Tibial artery (tissue), 4 donors: Measurements from ENCODE around the gene TMCC2.

Experiments
- DNase-seq, 2 donors: peaks; one replicate each; pipeline ENCODE4 v3.0.0-alpha.2; 2019
- H3K27ac ChIP-seq, 2 donors: fragments of 200-600 bp; sonication (generic) in 1 of 2; 1 replicate in 1 of 2; 2 replicates in 1 of 2; pipeline ENCODE4 v1.5.1; 2018 to 2019; ENCODE audit warnings: mild to moderate bottlenecking in 1 of 2
- H3K27me3 ChIP-seq, 2 donors: fragments of 200-600 bp; sonication (generic) in 1 of 2; one replicate each; pipeline versions ENCODE4 v1.5.1 to v1.6.0; 2016 to 2019
- H3K36me3 ChIP-seq, 3 donors: fragments of 200-600 bp; sonication (generic) in 2 of 3; one replicate each; pipeline ENCODE4 v1.5.1; 2016 to 2019; ENCODE audit warnings: mild to moderate bottlenecking in 2 of 3
- H3K4me1 ChIP-seq, 4 donors: fragments of 200-600 bp; sonication (generic) in 2 of 4; 1 replicate in 3 of 4; 2 replicates in 1 of 4; pipeline ENCODE4 v1.5.1; 2016 to 2019
- H3K4me3 ChIP-seq, 2 donors: fragments of 200-600 bp; sonication (generic) in 1 of 2; 1 replicate in 1 of 2; 2 replicates in 1 of 2; pipeline ENCODE4 v1.5.1; 2018 to 2019; ENCODE audit warnings: mild to moderate bottlenecking in 2 of 2
- H3K9me3 ChIP-seq, 3 donors: fragments of 200-600 bp; sonication (generic) in 1 of 3; one replicate each; pipeline ENCODE4 v1.5.1; 2016 to 2019
- CTCF ChIP-seq, 2 experiments: fragments of 200-600 bp in 1 of 2; fragments of 450-650 bp in 1 of 2; IDR thresholded peaks; one replicate each; pipeline ENCODE4 v1.5.1; 2017 to 2019; ENCODE audit warnings: antibody characterized with exemption in 2 of 2, mild to moderate bottlenecking in 1 of 2, moderate library complexity in 1 of 2
- intact Hi-C: fragments of 100-400 bp; cut with DNase I; formaldehyde crosslinking; loops from one replicate; pipeline ENCODE4 v1.15.0; 2023; ENCODE audit warnings: low total_unique reads

The TMCC2 gene

GRCh38 chr1:205270271-205270670 is 42.5 kb downstream of the TMCC2 start:
- peaks cover 0 to 11% (median 4%) of the 10 kb centered on the region in 4 donors for H3K4me1 ChIP-seq
- H3K27ac ChIP-seq = no peak overlapping the region
- H3K27me3 ChIP-seq = no peaks in the 10 kb centered on the region
- intact Hi-C loops = no loop called here
- no peak for DNase-seq
- TF ChIP-seq CTCF (IDR thresholded peaks at IDR 0.05) = no peak
- H3K36me3 ChIP-seq = peaks cover 11 to 40% (median 17%) of the 10 kb centered on the region in 3 donors
- H3K4me3 ChIP-seq = no peak overlapping the region
- H3K9me3 ChIP-seq = no peaks in the 10 kb centered on the region

DNA sequence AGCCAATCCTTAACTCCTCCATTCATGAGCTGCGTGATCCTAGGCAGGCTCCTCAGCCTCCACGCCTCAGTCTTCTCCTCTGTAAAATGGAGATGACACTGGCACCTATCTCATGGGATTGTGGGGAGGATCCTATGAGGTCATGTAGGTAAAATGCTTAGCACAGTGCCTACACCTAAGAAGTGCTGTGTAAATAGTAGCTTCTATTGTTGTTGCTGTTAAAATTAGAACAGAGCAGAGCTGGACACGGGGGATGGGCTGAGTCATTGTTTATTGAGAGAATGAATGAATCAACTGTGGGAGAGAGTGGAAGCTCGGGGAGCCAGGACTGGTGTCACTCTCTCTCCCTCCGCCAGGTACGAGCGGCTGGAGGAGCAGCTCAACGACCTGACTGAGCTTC is 43.0 kb downstream of the TMCC2 start:
- H3K4me3 ChIP-seq = no peak overlapping the region
- intact Hi-C loops = no loop called here
- DNase-seq = no peak
- peaks cover 0 to 11% (median 4%) of the 10 kb centered on the region in 4 donors for H3K4me1 ChIP-seq
- no peak for TF ChIP-seq CTCF (IDR thresholded peaks at IDR 0.05)
- H3K27ac ChIP-seq = no peak overlapping the region
- no peaks in the 10 kb centered on the region for H3K27me3 ChIP-seq
- no peaks in the 10 kb centered on the region for H3K9me3 ChIP-seq
- H3K36me3 ChIP-seq = peaks cover 11 to 40% (median 17%) of the 10 kb centered on the region in 3 donors

GRCh38 chr1:205271277-205271676 is 43.5 kb downstream of the TMCC2 start:
- no peak for TF ChIP-seq CTCF (IDR thresholded peaks at IDR 0.05)
- H3K27me3 ChIP-seq = no peaks in the 10 kb centered on the region
- H3K9me3 ChIP-seq = no peaks in the 10 kb centered on the region
- DNase-seq = no peak
- H3K27ac ChIP-seq = no peak overlapping the region
- H3K4me3 ChIP-seq = no peak overlapping the region
- peaks cover 11 to 40% (median 17%) of the 10 kb centered on the region in 3 donors for H3K36me3 ChIP-seq
- intact Hi-C loops = no loop called here
- H3K4me1 ChIP-seq = peaks cover 0 to 11% (median 4%) of the 10 kb centered on the region in 4 donors

DNA sequence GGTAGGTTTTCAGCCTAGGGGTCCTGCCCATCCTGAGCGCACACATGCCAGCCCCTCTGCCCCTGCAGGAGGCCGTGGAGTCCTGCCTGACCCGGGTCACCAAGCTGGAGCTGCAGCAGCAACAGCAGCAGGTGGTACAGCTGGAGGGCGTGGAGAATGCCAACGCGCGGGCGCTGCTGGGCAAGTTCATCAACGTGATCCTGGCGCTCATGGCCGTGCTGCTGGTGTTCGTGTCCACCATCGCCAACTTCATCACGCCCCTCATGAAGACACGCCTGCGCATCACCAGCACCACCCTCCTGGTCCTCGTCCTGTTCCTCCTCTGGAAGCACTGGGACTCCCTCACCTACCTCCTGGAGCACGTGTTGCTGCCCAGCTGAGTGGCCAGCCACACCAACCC is 44.0 kb downstream of the TMCC2 start:
- Histone ChIP-seq H3K4me1 (peaks cover 0 to 11% (median 4%) of the 10 kb centered on the region in 4 donors), H3K27ac (no peak overlapping the region), H3K36me3 (peaks cover 11 to 40% (median 17%) of the 10 kb centered on the region in 3 donors), H3K27me3 (no peaks in the 10 kb centered on the region), H3K4me3 (no peak overlapping the region), H3K9me3 (no peaks in the 10 kb centered on the region)
- TF ChIP-seq CTCF (IDR thresholded peaks at IDR 0.05) = no peak
- intact Hi-C loops = no loop called here
- DNase-seq = no peak

- intact Hi-C loops = no loop called here
- no peak for DNase-seq
- no peaks in the 10 kb centered on the region for H3K9me3 ChIP-seq
- H3K4me3 ChIP-seq = no peak overlapping the region
- H3K27ac ChIP-seq = no peak overlapping the region
- peaks cover 11 to 40% (median 17%) of the 10 kb centered on the region in 3 donors for H3K36me3 ChIP-seq
- no peaks in the 10 kb centered on the region for H3K27me3 ChIP-seq
- peaks cover 0 to 11% (median 4%) of the 10 kb centered on the region in 4 donors for H3K4me1 ChIP-seq
- no peak for TF ChIP-seq CTCF (IDR thresholded peaks at IDR 0.05)
Measured at GRCh38 chr1:205272536-205272935, 44.8 kb downstream of the TMCC2 start.

- Histone ChIP-seq H3K4me1 (peaks cover 0 to 11% (median 4%) of the 10 kb centered on the region in 4 donors), H3K27ac (no peak overlapping the region), H3K4me3 (no peak overlapping the region), H3K9me3 (no peaks in the 10 kb centered on the region), H3K36me3 (peaks cover 11 to 40% (median 17%) of the 10 kb centered on the region in 3 donors), H3K27me3 (no peaks in the 10 kb centered on the region)
- intact Hi-C loops = no loop called here
- TF ChIP-seq CTCF (IDR thresholded peaks at IDR 0.05) = peak; percentile 96 to 98
- peak; percentile 78 to 87 for DNase-seq
Measured at GRCh38 chr1:205273551-205273982, 45.8 kb downstream of the TMCC2 start.
